Measurements from ENCODE around the gene FAAH2.
"Not testable (repeated sequence)": the region's sequence is repeated elsewhere in the genome, so short reads cannot be mapped to it uniquely, and the experiment has no call there.

FAAH2 gene

DNA sequence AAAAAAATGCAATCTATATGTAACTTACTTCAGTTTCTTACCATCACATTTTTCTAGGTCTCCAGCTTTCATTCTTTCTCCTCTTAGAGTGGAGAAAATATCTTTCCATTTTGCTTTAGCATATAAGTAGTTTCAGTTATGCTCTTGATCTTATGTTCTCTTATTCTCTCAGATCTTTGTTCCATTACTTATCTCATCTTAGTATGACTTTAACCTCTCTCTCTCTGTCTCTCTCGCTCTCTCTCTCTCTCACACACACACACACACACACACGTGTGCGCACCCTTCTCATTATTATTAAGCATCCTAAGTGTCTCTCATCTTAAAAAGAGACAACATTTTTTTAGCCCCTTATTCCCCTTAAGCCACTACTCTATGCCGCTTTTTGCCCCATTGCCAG is 92.8 kb downstream of the FAAH2 start:
- Histone ChIP-seq H3K27ac (ENCODE audit: insufficient read depth in 1 of 2, low read depth in 1 of 2, low read length in 2 of 2, poor library complexity in 1 of 2, severe bottlenecking in 2 of 2) (no peak overlapping the region), H3K4me3 (ENCODE audit: control insufficient read depth in 1 of 7, extremely low read depth in 1 of 7, insufficient read depth in 4 of 7, low read depth in 2 of 7, low read length in 6 of 7) (no peak overlapping the region), H3K9me3 (ENCODE audit: control extremely low read depth in 1 of 5, control insufficient read depth in 4 of 5, insufficient read depth in 2 of 5, low read depth in 1 of 5, low read length in 4 of 5) (peaks cover 0 to 5% (median 0%) of the 10 kb centered on the region in 5 experiments), H3K4me1 (ENCODE audit: control extremely low read depth in 1 of 4, control insufficient read depth in 4 of 4, insufficient read depth in 4 of 4, low read length in 3 of 4) (no peaks in the 10 kb centered on the region), H3K36me3 (ENCODE audit: control insufficient read depth in 4 of 4, insufficient read depth in 4 of 4, low read length in 3 of 4) (no peaks in the 10 kb centered on the region), H3K27me3 (replicated peaks in 2 of 5; ENCODE audit: control insufficient read depth in 4 of 5, insufficient read depth in 5 of 5, low read length in 4 of 5) (no peaks in the 10 kb centered on the region)
- DNase-seq = no peak
- WGBS (ENCODE audit: insufficient coverage) = 83% methylated on average over 4 of the region's 4 CpGs
- CTCF ChIA-PET = no interaction called here
- POLR2A ChIA-PET = no interaction called here

GRCh38 chrX:57380026-57380796 is 93.7 kb downstream of the FAAH2 start:
- H3K4me3 ChIP-seq (ENCODE audit: control insufficient read depth in 1 of 7, extremely low read depth in 1 of 7, insufficient read depth in 4 of 7, low read depth in 2 of 7, low read length in 6 of 7) = no peak overlapping the region
- no peak overlapping the region for H3K27ac ChIP-seq (ENCODE audit: insufficient read depth in 1 of 2, low read depth in 1 of 2, low read length in 2 of 2, poor library complexity in 1 of 2, severe bottlenecking in 2 of 2)
- ChIA-PET POLR2A (no interaction called here), CTCF (no interaction called here)
- H3K36me3 ChIP-seq (ENCODE audit: control insufficient read depth in 4 of 4, insufficient read depth in 4 of 4, low read length in 3 of 4) = no peaks in the 10 kb centered on the region
- no peaks in the 10 kb centered on the region for H3K27me3 ChIP-seq (replicated peaks in 2 of 5; ENCODE audit: control insufficient read depth in 4 of 5, insufficient read depth in 5 of 5, low read length in 4 of 5)
- no peaks in the 10 kb centered on the region for H3K4me1 ChIP-seq (ENCODE audit: control extremely low read depth in 1 of 4, control insufficient read depth in 4 of 4, insufficient read depth in 4 of 4, low read length in 3 of 4)
- WGBS (ENCODE audit: insufficient coverage) = 88% methylated on average over 2 of the region's 3 CpGs
- peaks cover 0 to 5% (median 0%) of the 10 kb centered on the region in 5 experiments for H3K9me3 ChIP-seq (ENCODE audit: control extremely low read depth in 1 of 5, control insufficient read depth in 4 of 5, insufficient read depth in 2 of 5, low read depth in 1 of 5, low read length in 4 of 5)
- DNase-seq = no peak

GRCh38 chrX:57394162-57394561 is 107.7 kb downstream of the FAAH2 start:
- H3K27me3 ChIP-seq (replicated peaks in 2 of 5; ENCODE audit: control insufficient read depth in 4 of 5, insufficient read depth in 5 of 5, low read length in 4 of 5); CTCF ChIA-PET; H3K4me1 ChIP-seq (ENCODE audit: control extremely low read depth in 1 of 4, control insufficient read depth in 4 of 4, insufficient read depth in 4 of 4, low read length in 3 of 4); H3K27ac ChIP-seq (ENCODE audit: insufficient read depth in 1 of 2, low read depth in 1 of 2, low read length in 2 of 2, poor library complexity in 1 of 2, severe bottlenecking in 2 of 2); DNase-seq; H3K4me3 ChIP-seq (ENCODE audit: control insufficient read depth in 1 of 7, extremely low read depth in 1 of 7, insufficient read depth in 4 of 7, low read depth in 2 of 7, low read length in 6 of 7); H3K9me3 ChIP-seq (ENCODE audit: control extremely low read depth in 1 of 5, control insufficient read depth in 4 of 5, insufficient read depth in 2 of 5, low read depth in 1 of 5, low read length in 4 of 5); POLR2A ChIA-PET; H3K36me3 ChIP-seq (ENCODE audit: control insufficient read depth in 4 of 4, insufficient read depth in 4 of 4, low read length in 3 of 4): not testable (repeated sequence)
- WGBS (ENCODE audit: insufficient coverage) = 86% methylated on average over 4 of the region's 7 CpGs

DNA sequence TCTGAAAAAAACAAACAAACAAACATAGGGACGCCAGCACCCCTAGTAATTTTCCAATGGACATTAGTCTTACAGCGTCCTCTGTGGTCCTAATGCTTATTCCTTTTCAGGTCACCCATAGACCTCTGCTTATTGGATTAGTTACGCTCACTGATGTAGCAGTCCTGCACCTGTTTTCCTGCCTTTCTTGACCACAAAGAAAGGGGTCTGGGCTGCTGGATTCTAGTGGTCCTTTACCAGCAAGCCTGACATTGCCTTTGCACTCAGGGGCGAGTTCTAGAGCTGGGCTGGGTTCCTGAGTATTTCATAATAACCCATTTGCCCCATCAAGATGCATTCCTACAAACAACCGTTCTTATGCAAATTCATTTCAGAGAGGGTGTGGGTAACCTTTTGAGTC is 116.7 kb downstream of the FAAH2 start:
- POLR2A ChIA-PET; H3K27ac ChIP-seq (ENCODE audit: insufficient read depth in 1 of 2, low read depth in 1 of 2, low read length in 2 of 2, poor library complexity in 1 of 2, severe bottlenecking in 2 of 2); H3K4me3 ChIP-seq (ENCODE audit: control insufficient read depth in 1 of 7, extremely low read depth in 1 of 7, insufficient read depth in 4 of 7, low read depth in 2 of 7, low read length in 6 of 7); CTCF ChIA-PET; H3K9me3 ChIP-seq (ENCODE audit: control extremely low read depth in 1 of 5, control insufficient read depth in 4 of 5, insufficient read depth in 2 of 5, low read depth in 1 of 5, low read length in 4 of 5); H3K27me3 ChIP-seq (replicated peaks in 2 of 5; ENCODE audit: control insufficient read depth in 4 of 5, insufficient read depth in 5 of 5, low read length in 4 of 5); H3K36me3 ChIP-seq (ENCODE audit: control insufficient read depth in 4 of 4, insufficient read depth in 4 of 4, low read length in 3 of 4); DNase-seq; H3K4me1 ChIP-seq (ENCODE audit: control extremely low read depth in 1 of 4, control insufficient read depth in 4 of 4, insufficient read depth in 4 of 4, low read length in 3 of 4): not testable (repeated sequence)
- 82% methylated on average over 3 of the region's 5 CpGs for WGBS (ENCODE audit: insufficient coverage)

DNA sequence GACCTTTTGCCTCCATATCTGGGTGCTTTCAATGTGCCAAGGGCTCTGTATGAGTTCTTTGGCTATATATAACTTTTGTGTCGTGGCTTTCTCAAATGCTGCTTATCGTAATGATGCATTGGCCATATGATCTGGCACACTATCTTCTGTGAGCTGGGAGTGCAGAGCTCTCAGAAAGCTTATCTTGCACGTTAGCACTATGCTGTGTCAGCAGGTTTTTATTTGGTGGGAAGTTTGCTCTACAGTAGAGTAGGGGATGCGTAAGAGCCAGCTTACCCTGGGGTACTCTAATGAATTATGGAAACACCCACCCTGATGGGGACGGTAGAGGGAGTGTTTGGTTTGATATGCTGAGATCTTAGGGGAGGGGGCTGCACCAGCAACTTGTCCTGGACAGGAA is 119.6 kb downstream of the FAAH2 start:
- no peaks in the 10 kb centered on the region for H3K27me3 ChIP-seq (replicated peaks in 2 of 5; ENCODE audit: control insufficient read depth in 4 of 5, insufficient read depth in 5 of 5, low read length in 4 of 5)
- ChIA-PET CTCF (no interaction called here), POLR2A (no interaction called here)
- peaks cover 0 to 7% (median 0%) of the 10 kb centered on the region in 5 experiments for H3K9me3 ChIP-seq (ENCODE audit: control extremely low read depth in 1 of 5, control insufficient read depth in 4 of 5, insufficient read depth in 2 of 5, low read depth in 1 of 5, low read length in 4 of 5)
- peak in 1 of 3 donors; percentile 1 for DNase-seq
- no peaks in the 10 kb centered on the region for H3K36me3 ChIP-seq (ENCODE audit: control insufficient read depth in 4 of 4, insufficient read depth in 4 of 4, low read length in 3 of 4)
- WGBS (ENCODE audit: insufficient coverage) = 74% methylated on average over 5 of the region's 5 CpGs
- no peaks in the 10 kb centered on the region for H3K4me1 ChIP-seq (ENCODE audit: control extremely low read depth in 1 of 4, control insufficient read depth in 4 of 4, insufficient read depth in 4 of 4, low read length in 3 of 4)
- H3K4me3 ChIP-seq (ENCODE audit: control insufficient read depth in 1 of 7, extremely low read depth in 1 of 7, insufficient read depth in 4 of 7, low read depth in 2 of 7, low read length in 6 of 7) = no peak overlapping the region
- H3K27ac ChIP-seq (ENCODE audit: insufficient read depth in 1 of 2, low read depth in 1 of 2, low read length in 2 of 2, poor library complexity in 1 of 2, severe bottlenecking in 2 of 2) = no peak overlapping the region

- POLR2A ChIA-PET = no interaction called here
- WGBS (ENCODE audit: insufficient coverage) = 57% methylated on average over 4 of the region's 4 CpGs
- H3K4me3 ChIP-seq (ENCODE audit: control insufficient read depth in 1 of 7, extremely low read depth in 1 of 7, insufficient read depth in 4 of 7, low read depth in 2 of 7, low read length in 6 of 7) = no peak overlapping the region
These were observed 131.3 kb downstream of the FAAH2 start for GRCh38 chrX:57417827-57418226.

GRCh38 chrX:57422289-57422688 is 135.8 kb downstream of the FAAH2 start:
- no peaks in the 10 kb centered on the region for H3K4me1 ChIP-seq (ENCODE audit: control extremely low read depth in 1 of 4, control insufficient read depth in 4 of 4, insufficient read depth in 4 of 4, low read length in 3 of 4)
- H3K9me3 ChIP-seq (ENCODE audit: control extremely low read depth in 1 of 5, control insufficient read depth in 4 of 5, insufficient read depth in 2 of 5, low read depth in 1 of 5, low read length in 4 of 5) = peaks cover 0 to 3% (median 0%) of the 10 kb centered on the region in 5 experiments
- no peaks in the 10 kb centered on the region for H3K27me3 ChIP-seq (replicated peaks in 2 of 5; ENCODE audit: control insufficient read depth in 4 of 5, insufficient read depth in 5 of 5, low read length in 4 of 5)
- CTCF ChIA-PET = no interaction called here
- H3K27ac ChIP-seq (ENCODE audit: insufficient read depth in 1 of 2, low read depth in 1 of 2, low read length in 2 of 2, poor library complexity in 1 of 2, severe bottlenecking in 2 of 2) = no peak overlapping the region
- H3K36me3 ChIP-seq (ENCODE audit: control insufficient read depth in 4 of 4, insufficient read depth in 4 of 4, low read length in 3 of 4) = no peaks in the 10 kb centered on the region
- no peak for DNase-seq
- no peak overlapping the region for H3K4me3 ChIP-seq (ENCODE audit: control insufficient read depth in 1 of 7, extremely low read depth in 1 of 7, insufficient read depth in 4 of 7, low read depth in 2 of 7, low read length in 6 of 7)
- 84% methylated on average over 2 of the region's 2 CpGs for WGBS (ENCODE audit: insufficient coverage)
- POLR2A ChIA-PET = interaction anchor here (0.6 kb wide), 1 partner anchor 75 kb away, joined by 3 read pairs; no protein-coding TSS in a partner anchor

More at GRCh38 chrX:57417827-57418226, 131.3 kb downstream of the FAAH2 start:
- no peak for DNase-seq
- H3K36me3 ChIP-seq (ENCODE audit: control insufficient read depth in 4 of 4, insufficient read depth in 4 of 4, low read length in 3 of 4) = no peaks in the 10 kb centered on the region
- no peaks in the 10 kb centered on the region for H3K4me1 ChIP-seq (ENCODE audit: control extremely low read depth in 1 of 4, control insufficient read depth in 4 of 4, insufficient read depth in 4 of 4, low read length in 3 of 4)
- H3K27ac ChIP-seq (ENCODE audit: insufficient read depth in 1 of 2, low read depth in 1 of 2, low read length in 2 of 2, poor library complexity in 1 of 2, severe bottlenecking in 2 of 2) = no peak overlapping the region
- H3K27me3 ChIP-seq (replicated peaks in 2 of 5; ENCODE audit: control insufficient read depth in 4 of 5, insufficient read depth in 5 of 5, low read length in 4 of 5) = no peaks in the 10 kb centered on the region
- peaks cover 0 to 2% (median 0%) of the 10 kb centered on the region in 5 experiments for H3K9me3 ChIP-seq (ENCODE audit: control extremely low read depth in 1 of 5, control insufficient read depth in 4 of 5, insufficient read depth in 2 of 5, low read depth in 1 of 5, low read length in 4 of 5)
- CTCF ChIA-PET = no interaction called here

All from common myeloid progenitor, CD34-positive (primary cell).